Measurements from ENCODE around the gene MON2. TPM values are rescaled to one million over a fixed set of nuclear protein-coding genes. Genes with fewer than 3 reads are reported as not detected.
A peak's percentile ranks its signal among the peaks of the same experiment; 100 is the strongest.

The MON2 gene
- polyA plus RNA-seq, 2 donors, result 10.4 to 10.5 TPM

DNA sequence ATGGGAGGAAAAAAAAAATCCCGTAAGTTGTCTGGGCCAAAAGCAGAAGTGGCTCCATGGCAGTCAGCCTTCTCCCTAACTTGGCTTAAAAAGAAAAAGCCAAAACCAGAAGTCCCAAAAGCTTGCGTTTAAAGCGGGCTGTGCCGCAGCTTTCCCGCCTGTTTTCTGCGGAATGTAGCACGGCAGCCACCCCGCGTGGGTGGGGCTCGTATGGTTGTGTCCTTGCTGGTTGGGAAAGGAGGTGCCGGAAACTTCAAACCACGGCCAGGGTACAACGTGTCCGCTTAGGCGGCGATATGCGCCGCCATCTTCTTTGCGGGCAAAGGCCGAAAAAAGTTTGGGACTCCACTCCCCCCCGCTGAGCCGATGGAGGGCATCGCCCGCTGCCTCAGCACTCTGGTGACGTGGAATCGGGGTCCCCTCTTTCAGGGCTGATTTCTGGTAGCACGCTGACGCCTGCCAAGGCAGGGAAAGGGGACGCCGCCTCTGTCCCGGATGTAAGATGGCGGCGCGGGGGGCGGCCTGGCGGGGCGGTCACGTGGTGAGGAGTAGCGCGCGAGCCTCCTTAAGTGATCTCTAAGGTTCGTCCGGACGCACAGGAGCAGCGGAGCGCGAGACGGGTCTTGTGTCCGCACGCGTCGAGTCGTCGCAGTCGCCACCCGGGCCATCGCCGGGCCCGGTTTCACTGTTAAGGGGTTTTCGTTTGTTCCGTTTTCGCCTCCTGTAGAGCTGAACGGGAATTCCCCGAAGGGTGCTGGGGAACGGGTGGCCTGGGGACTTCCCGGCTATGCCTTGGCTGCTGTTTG lies 135.8 kb downstream of the MON2 start:
- Histone ChIP-seq H3K27me3 (ENCODE audit: control insufficient read depth in 1 of 2, insufficient read depth in 2 of 2, low read length in 2 of 2) (no peaks in the 10 kb centered on the region), H3K9me3 (ENCODE audit: control insufficient read depth in 2 of 2, insufficient read depth in 1 of 2, low read depth in 1 of 2, low read length in 1 of 2) (no peaks in the 10 kb centered on the region), H3K4me3 (ENCODE audit: low read depth in 1 of 2, low read length in 2 of 2) (peak overlapping the region; percentile 65 to 80), H3K36me3 (ENCODE audit: control insufficient read depth in 2 of 2, insufficient read depth in 2 of 2, low read length in 1 of 2) (no peaks in the 10 kb centered on the region), H3K27ac (ENCODE audit: low read depth in 2 of 2, low read length in 1 of 2) (peak overlapping the region; percentile 93 to 100), H3K4me1 (ENCODE audit: control insufficient read depth in 2 of 2, insufficient read depth in 2 of 2, low read length in 1 of 2) (no peaks in the 10 kb centered on the region)
- 0 to 1% methylated on average over 66 of the region's 66 CpGs for WGBS, 2 donors

DNA sequence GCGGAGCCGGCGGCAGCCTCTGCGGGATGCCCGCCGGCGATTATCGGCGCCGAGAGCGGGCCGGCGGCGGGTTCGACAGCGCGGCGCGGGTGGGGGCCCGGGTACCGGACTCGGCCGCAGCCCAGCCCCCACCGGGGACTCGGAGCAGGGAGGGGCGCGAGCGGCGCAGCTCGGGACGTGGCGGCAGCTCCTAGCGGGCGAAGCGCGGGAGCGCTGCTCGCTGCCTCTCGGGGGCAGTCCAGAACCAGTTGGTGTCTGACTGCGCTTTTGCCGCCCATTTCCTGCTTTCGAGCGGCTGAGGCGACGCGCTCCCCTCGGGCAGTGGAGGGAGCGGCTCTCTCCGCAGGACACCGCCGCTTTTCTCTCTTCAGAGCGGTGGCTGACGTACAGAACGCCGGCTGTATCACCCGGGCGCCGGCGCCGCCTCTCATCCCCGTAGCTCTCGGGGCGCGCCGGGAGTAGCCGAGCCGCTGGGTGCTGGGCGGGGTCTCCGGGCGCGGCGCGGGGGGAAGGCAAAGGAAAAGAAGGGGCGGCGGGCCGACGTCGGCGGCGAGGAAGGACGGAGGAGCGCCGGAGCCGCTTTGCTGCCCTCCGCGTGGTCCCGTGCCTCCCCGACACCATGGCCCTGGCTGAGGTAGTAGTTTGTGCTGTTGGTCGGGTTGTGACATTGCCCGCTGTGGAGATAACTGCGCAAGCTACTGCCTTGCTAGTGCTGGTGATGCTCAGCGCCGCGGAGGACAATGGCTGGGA lies 136.6 kb downstream of the MON2 start:
- Histone ChIP-seq H3K4me3 (ENCODE audit: low read depth in 1 of 2, low read length in 2 of 2) (peak overlapping the region; percentile 65 to 80), H3K9me3 (ENCODE audit: control insufficient read depth in 2 of 2, insufficient read depth in 1 of 2, low read depth in 1 of 2, low read length in 1 of 2) (no peaks in the 10 kb centered on the region), H3K4me1 (ENCODE audit: control insufficient read depth in 2 of 2, insufficient read depth in 2 of 2, low read length in 1 of 2) (no peaks in the 10 kb centered on the region), H3K36me3 (ENCODE audit: control insufficient read depth in 2 of 2, insufficient read depth in 2 of 2, low read length in 1 of 2) (no peaks in the 10 kb centered on the region), H3K27ac (ENCODE audit: low read depth in 2 of 2, low read length in 1 of 2) (peak overlapping the region; percentile 93 to 100), H3K27me3 (ENCODE audit: control insufficient read depth in 1 of 2, insufficient read depth in 2 of 2, low read length in 2 of 2) (no peaks in the 10 kb centered on the region)
- WGBS, 2 donors, result 0% methylated on average over 84 to 94 of the region's 94 CpGs

DNA sequence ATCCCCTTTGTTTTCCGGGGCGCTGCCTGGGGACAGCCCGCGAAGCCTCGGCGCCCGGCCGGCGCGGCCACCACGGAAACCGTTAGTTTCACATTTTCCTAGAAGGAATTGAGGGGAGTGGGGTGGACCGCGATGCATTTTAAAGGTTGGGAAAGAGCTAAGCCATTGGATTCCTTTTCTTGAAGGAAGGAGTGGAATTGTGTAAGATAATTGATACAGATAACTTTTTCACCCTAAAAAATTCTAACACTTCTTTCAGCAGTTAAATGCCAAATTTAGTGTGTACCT lies 137.1 kb downstream of the MON2 start:
- H3K27ac ChIP-seq (ENCODE audit: low read depth in 2 of 2, low read length in 1 of 2), result peak overlapping the region; percentile 93 to 100
- H3K4me1 ChIP-seq (ENCODE audit: control insufficient read depth in 2 of 2, insufficient read depth in 2 of 2, low read length in 1 of 2), result no peaks in the 10 kb centered on the region
- H3K9me3 ChIP-seq (ENCODE audit: control insufficient read depth in 2 of 2, insufficient read depth in 1 of 2, low read depth in 1 of 2, low read length in 1 of 2), result no peaks in the 10 kb centered on the region
- 0 to 1% methylated on average over 14 of the region's 14 CpGs for WGBS, 2 donors
- H3K36me3 ChIP-seq (ENCODE audit: control insufficient read depth in 2 of 2, insufficient read depth in 2 of 2, low read length in 1 of 2), result no peaks in the 10 kb centered on the region
- H3K4me3 ChIP-seq (ENCODE audit: low read depth in 1 of 2, low read length in 2 of 2), result peak overlapping the region; percentile 65 to 80
- no peaks in the 10 kb centered on the region for H3K27me3 ChIP-seq (ENCODE audit: control insufficient read depth in 1 of 2, insufficient read depth in 2 of 2, low read length in 2 of 2)

DNA sequence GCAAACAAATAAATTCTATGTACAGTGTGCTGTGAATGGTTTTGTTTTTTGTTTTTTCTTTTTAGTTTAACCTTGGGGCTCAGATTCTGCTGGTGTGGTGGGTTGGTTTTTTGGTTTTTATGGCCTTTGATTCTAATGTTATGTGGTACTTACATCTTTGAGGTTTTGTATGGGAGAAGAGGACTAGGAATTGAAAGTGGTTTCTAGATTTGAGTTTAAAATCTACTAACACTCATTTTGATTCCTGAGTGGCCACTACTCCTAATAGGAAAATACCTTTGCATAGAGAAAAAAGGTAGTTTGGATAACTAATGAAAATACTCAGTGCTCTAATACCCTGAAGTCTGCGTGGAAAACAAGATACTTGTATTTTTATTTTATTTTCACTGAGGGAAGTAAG lies 137.7 kb downstream of the MON2 start:
- H3K36me3 ChIP-seq (ENCODE audit: control insufficient read depth in 2 of 2, insufficient read depth in 2 of 2, low read length in 1 of 2), result no peaks in the 10 kb centered on the region
- H3K27me3 ChIP-seq (ENCODE audit: control insufficient read depth in 1 of 2, insufficient read depth in 2 of 2, low read length in 2 of 2), result no peaks in the 10 kb centered on the region
- H3K4me1 ChIP-seq (ENCODE audit: control insufficient read depth in 2 of 2, insufficient read depth in 2 of 2, low read length in 1 of 2), result no peaks in the 10 kb centered on the region
- WGBS, 2 donors, result 44 to 64% methylated on average over 1 of the region's 1 CpG
- H3K27ac ChIP-seq (ENCODE audit: low read depth in 2 of 2, low read length in 1 of 2), result no peak overlapping the region
- H3K4me3 ChIP-seq (ENCODE audit: low read depth in 1 of 2, low read length in 2 of 2), result peak overlapping the region in 1 of 2 donors; percentile 65
- H3K9me3 ChIP-seq (ENCODE audit: control insufficient read depth in 2 of 2, insufficient read depth in 1 of 2, low read depth in 1 of 2, low read length in 1 of 2), result no peaks in the 10 kb centered on the region

DNA sequence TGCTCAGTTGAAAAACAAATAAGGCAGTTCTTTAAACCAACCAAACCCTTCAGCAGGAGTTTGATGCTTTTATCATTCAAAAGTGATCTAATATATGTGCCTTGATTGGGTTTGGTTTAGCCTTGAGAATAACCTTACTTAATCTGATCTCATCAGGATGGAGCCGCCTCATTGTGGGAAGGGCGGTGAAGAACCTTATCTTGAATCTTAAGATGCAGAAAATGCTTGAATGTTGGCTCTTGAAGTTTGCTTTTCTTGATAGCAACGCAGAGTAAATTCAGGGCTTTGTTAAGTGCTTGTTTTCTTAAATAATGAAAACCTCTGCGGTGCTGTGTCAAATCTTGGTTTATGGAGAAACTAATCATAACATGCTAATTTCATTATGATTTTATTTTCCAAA lies 138.2 kb downstream of the MON2 start:
- Histone ChIP-seq H3K9me3 (ENCODE audit: control insufficient read depth in 2 of 2, insufficient read depth in 1 of 2, low read depth in 1 of 2, low read length in 1 of 2) (no peaks in the 10 kb centered on the region), H3K36me3 (ENCODE audit: control insufficient read depth in 2 of 2, insufficient read depth in 2 of 2, low read length in 1 of 2) (no peaks in the 10 kb centered on the region), H3K4me3 (ENCODE audit: low read depth in 1 of 2, low read length in 2 of 2) (peak overlapping the region in 1 of 2 donors; percentile 65), H3K27me3 (ENCODE audit: control insufficient read depth in 1 of 2, insufficient read depth in 2 of 2, low read length in 2 of 2) (no peaks in the 10 kb centered on the region), H3K27ac (ENCODE audit: low read depth in 2 of 2, low read length in 1 of 2) (no peak overlapping the region), H3K4me1 (ENCODE audit: control insufficient read depth in 2 of 2, insufficient read depth in 2 of 2, low read length in 1 of 2) (no peaks in the 10 kb centered on the region)
- WGBS, 2 donors, result 44 to 47% methylated on average over 4 of the region's 4 CpGs

DNA sequence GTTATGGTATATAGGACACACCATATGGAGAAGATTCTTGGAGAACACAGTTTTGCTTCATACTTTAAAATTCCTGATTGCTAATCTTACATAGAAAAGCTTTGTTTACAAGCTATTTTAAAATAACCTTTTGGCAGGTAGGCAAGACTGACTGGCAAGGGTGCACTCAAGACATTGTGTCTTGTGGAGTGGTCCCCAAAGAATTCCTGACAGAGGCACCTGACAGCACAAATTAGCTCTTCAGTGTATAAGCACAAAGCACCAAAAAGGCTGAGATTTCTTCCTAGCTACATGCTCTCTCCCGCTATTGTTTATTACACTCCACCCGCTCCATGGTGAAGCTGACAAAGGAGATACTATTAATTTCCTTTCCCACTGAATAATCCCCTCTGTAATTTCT lies 139.4 kb downstream of the MON2 start:
- no peaks in the 10 kb centered on the region for H3K4me1 ChIP-seq (ENCODE audit: control insufficient read depth in 2 of 2, insufficient read depth in 2 of 2, low read length in 1 of 2)
- WGBS, 2 donors, result 94 to 96% methylated on average over 2 of the region's 2 CpGs
- H3K4me3 ChIP-seq (ENCODE audit: low read depth in 1 of 2, low read length in 2 of 2), result no peak overlapping the region
- H3K9me3 ChIP-seq (ENCODE audit: control insufficient read depth in 2 of 2, insufficient read depth in 1 of 2, low read depth in 1 of 2, low read length in 1 of 2), result no peaks in the 10 kb centered on the region
- H3K27me3 ChIP-seq (ENCODE audit: control insufficient read depth in 1 of 2, insufficient read depth in 2 of 2, low read length in 2 of 2), result no peaks in the 10 kb centered on the region
- no peak overlapping the region for H3K27ac ChIP-seq (ENCODE audit: low read depth in 2 of 2, low read length in 1 of 2)
- no peaks in the 10 kb centered on the region for H3K36me3 ChIP-seq (ENCODE audit: control insufficient read depth in 2 of 2, insufficient read depth in 2 of 2, low read length in 1 of 2)

DNA sequence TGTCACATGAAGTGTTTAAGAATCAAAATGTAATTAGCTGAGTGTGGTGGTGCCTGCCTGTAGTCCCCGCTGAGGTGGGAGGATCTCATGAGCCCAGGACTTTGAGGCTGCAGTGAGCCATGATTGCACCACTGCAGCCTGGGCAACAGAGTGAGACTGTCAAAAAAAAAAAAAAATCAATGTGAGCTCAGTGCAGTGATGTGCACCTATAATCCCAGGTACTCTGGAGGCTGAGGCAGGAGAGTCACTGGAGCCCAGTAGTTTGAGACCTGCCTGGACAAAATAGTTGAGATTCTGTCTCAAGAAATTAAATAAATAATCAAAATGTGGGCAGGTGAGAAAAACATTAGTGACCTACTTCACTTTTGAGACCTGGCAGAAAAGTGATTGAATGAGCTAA lies 140.0 kb downstream of the MON2 start:
- H3K4me1 ChIP-seq (ENCODE audit: control insufficient read depth in 2 of 2, insufficient read depth in 2 of 2, low read length in 1 of 2), result no peaks in the 10 kb centered on the region

DNA sequence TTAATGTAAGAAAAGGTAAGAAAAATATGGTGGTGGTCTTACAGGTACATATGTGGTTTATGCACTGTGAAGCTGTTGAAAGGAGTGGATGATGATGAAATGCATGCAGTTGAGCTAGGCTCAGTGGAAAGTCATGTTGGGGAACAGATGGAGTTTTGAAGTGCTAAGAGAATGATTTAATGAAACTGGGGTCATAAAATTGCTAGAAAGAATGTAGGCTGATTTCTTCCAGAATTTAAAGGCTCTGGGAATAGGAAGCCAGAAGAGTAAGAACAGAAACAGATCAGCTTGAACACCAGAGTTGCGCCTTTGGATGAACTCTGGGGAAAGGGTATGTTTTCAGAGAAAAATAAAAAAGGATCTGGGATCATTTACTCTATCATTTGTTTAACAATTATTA lies 146.5 kb downstream of the MON2 start:
- H3K9me3 ChIP-seq (ENCODE audit: control insufficient read depth in 2 of 2, insufficient read depth in 1 of 2, low read depth in 1 of 2, low read length in 1 of 2), result no peaks in the 10 kb centered on the region
- WGBS, 2 donors, result 100% methylated on average over 1 of the region's 1 CpG
- H3K4me1 ChIP-seq (ENCODE audit: control insufficient read depth in 2 of 2, insufficient read depth in 2 of 2, low read length in 1 of 2), result no peaks in the 10 kb centered on the region
- H3K36me3 ChIP-seq (ENCODE audit: control insufficient read depth in 2 of 2, insufficient read depth in 2 of 2, low read length in 1 of 2), result no peaks in the 10 kb centered on the region
- H3K4me3 ChIP-seq (ENCODE audit: low read depth in 1 of 2, low read length in 2 of 2), result no peak overlapping the region
- H3K27me3 ChIP-seq (ENCODE audit: control insufficient read depth in 1 of 2, insufficient read depth in 2 of 2, low read length in 2 of 2), result no peaks in the 10 kb centered on the region
- H3K27ac ChIP-seq (ENCODE audit: low read depth in 2 of 2, low read length in 1 of 2), result no peak overlapping the region

More for the DNA sequence above, 140.0 kb downstream of the MON2 start:
- 94 to 95% methylated on average over 1 of the region's 1 CpG for WGBS, 2 donors
- H3K36me3 ChIP-seq (ENCODE audit: control insufficient read depth in 2 of 2, insufficient read depth in 2 of 2, low read length in 1 of 2), result no peaks in the 10 kb centered on the region
- H3K4me3 ChIP-seq (ENCODE audit: low read depth in 1 of 2, low read length in 2 of 2), result no peak overlapping the region
- no peaks in the 10 kb centered on the region for H3K9me3 ChIP-seq (ENCODE audit: control insufficient read depth in 2 of 2, insufficient read depth in 1 of 2, low read depth in 1 of 2, low read length in 1 of 2)
- H3K27me3 ChIP-seq (ENCODE audit: control insufficient read depth in 1 of 2, insufficient read depth in 2 of 2, low read length in 2 of 2), result no peaks in the 10 kb centered on the region
- H3K27ac ChIP-seq (ENCODE audit: low read depth in 2 of 2, low read length in 1 of 2), result no peak overlapping the region

DNA sequence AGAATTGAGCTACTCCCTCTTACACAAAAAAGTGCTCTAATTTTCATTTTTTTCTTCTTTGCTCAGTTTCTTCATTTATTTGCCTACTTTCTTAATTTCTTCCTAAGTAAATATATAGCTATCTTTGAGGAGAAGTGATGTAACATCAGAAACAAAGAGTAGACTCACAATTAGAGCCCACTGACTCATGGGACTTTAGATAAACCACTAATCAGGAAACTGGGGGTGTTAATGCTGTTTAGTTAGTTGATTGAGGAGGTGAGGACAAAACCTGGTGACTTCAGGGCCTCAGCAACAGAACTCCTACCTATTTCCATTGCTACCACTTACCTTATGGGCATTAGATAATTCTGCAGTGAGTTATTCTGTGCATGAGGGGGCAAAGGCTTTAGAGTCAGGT lies 151.7 kb downstream of the MON2 start:
- Histone ChIP-seq H3K4me3 (ENCODE audit: low read depth in 1 of 2, low read length in 2 of 2) (no peak overlapping the region), H3K36me3 (ENCODE audit: control insufficient read depth in 2 of 2, insufficient read depth in 2 of 2, low read length in 1 of 2) (no peaks in the 10 kb centered on the region), H3K4me1 (ENCODE audit: control insufficient read depth in 2 of 2, insufficient read depth in 2 of 2, low read length in 1 of 2) (no peaks in the 10 kb centered on the region), H3K27ac (ENCODE audit: low read depth in 2 of 2, low read length in 1 of 2) (no peak overlapping the region), H3K9me3 (ENCODE audit: control insufficient read depth in 2 of 2, insufficient read depth in 1 of 2, low read depth in 1 of 2, low read length in 1 of 2) (no peaks in the 10 kb centered on the region), H3K27me3 (ENCODE audit: control insufficient read depth in 1 of 2, insufficient read depth in 2 of 2, low read length in 2 of 2) (no peaks in the 10 kb centered on the region)

DNA sequence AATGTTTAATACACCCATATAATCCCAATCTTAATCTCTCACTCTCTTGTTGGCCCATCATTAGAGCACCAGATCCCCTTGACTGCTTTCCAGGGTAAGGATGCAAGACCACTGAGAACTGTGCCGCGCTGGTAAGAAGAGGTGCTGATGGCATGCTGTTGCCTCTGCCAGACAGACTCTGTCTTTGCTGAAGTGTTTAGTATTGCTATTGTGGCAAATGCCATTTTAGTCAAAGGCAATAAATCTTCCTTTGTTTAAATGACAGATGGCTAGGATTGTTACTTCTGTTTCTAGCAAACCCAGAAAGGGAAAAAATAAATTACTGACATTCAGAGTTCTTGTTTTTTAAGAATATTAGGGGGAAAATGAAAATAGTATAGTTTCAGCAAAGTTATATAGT lies 152.3 kb downstream of the MON2 start:
- Histone ChIP-seq H3K4me1 (ENCODE audit: control insufficient read depth in 2 of 2, insufficient read depth in 2 of 2, low read length in 1 of 2) (no peaks in the 10 kb centered on the region), H3K27me3 (ENCODE audit: control insufficient read depth in 1 of 2, insufficient read depth in 2 of 2, low read length in 2 of 2) (no peaks in the 10 kb centered on the region), H3K27ac (ENCODE audit: low read depth in 2 of 2, low read length in 1 of 2) (no peak overlapping the region), H3K4me3 (ENCODE audit: low read depth in 1 of 2, low read length in 2 of 2) (no peak overlapping the region), H3K36me3 (ENCODE audit: control insufficient read depth in 2 of 2, insufficient read depth in 2 of 2, low read length in 1 of 2) (no peaks in the 10 kb centered on the region), H3K9me3 (ENCODE audit: control insufficient read depth in 2 of 2, insufficient read depth in 1 of 2, low read depth in 1 of 2, low read length in 1 of 2) (no peaks in the 10 kb centered on the region)
- 72 to 73% methylated on average over 2 of the region's 2 CpGs for WGBS, 2 donors
